HCT116 (cell line): Measurements from ENCODE around the gene SPATA6. TPM values are rescaled to one million over a fixed set of nuclear protein-coding genes. Genes with fewer than 3 reads are reported as not detected.

Experiments used
- ATAC-seq: fragments of 200-7000 bp; cut with Tn5 transposase; 2 replicates; pipeline ENCODE4 v1.9.1; 2020; ENCODE audit warnings: mild to moderate bottlenecking, moderate library complexity
- BruUV-seq: library from RNA; stranded (reverse); fragments of 400-500 nt; replicated peaks from 2 replicates; lab custom pipeline; 2021; lab: Mats Ljungman, UMichigan
- CTCF ChIA-PET: fragments of 300-600 bp; sonication (Branson Sonifier 250); formaldehyde crosslinking; loops from one replicate; lab custom pipeline; 2021; ENCODE audit warnings: antibody characterized with exemption; lab: Charles Lee
- POLR2A ChIA-PET: fragments of 300-600, 350-600 bp; sonication (Branson Sonifier 250); formaldehyde crosslinking; loops from one replicate; lab custom pipeline; 2021; ENCODE audit warnings: antibody characterized with exemption; lab: Charles Lee
- RAD21 ChIA-PET, 2 experiments: fragments of 300-600 bp; sonication (Branson Sonifier 250); formaldehyde crosslinking; loops; one replicate each; lab custom pipeline; 2023; ENCODE audit warnings: low total read pairs in 2 of 2; ENCODE audit not compliant: uncharacterized antibody in 2 of 2, unreplicated experiment in 2 of 2, low non-redundant PET in 1 of 2; lab: Charles Lee
- DNase-seq: peaks from one replicate; pipeline ENCODE4 v3.0.0-alpha.2; 2010; ENCODE audit warnings: low read depth, low spot score
- H2AFZ ChIP-seq: fragments of 200-600 bp; shearing (Covaris generic), sonication (generic); 2 replicates; pipeline ENCODE4 v1.6.1; 2017; ENCODE audit warnings: low read depth, mixed run types, mixed read lengths, antibody characterized with exemption, low read length; ENCODE audit not compliant: poor library complexity, severe bottlenecking
- H3K27ac ChIP-seq: 2 replicates; pipeline ENCODE4 v1.5.1; 2012; ENCODE audit warnings: low read depth, low read length
- H3K27me3 ChIP-seq: fragments of 200-600 bp; sonication (generic); 2 replicates; pipeline ENCODE4 v1.6.1; 2016; ENCODE audit warnings: mixed run types, low read length, mixed read lengths; ENCODE audit not compliant: insufficient read depth
- H3K36me3 ChIP-seq, 2 experiments: fragments of 200-500 bp in 1 of 2; fragments of 200-600 bp in 1 of 2; sonication (Bioruptor generic) in 1 of 2; sonication (generic) in 1 of 2; 2 replicates each; pipeline versions ENCODE4 v1.5.1 to v1.6.1; 2014 to 2016; ENCODE audit warnings: low read length in 2 of 2, inconsistent platforms in 1 of 2, mixed read lengths in 1 of 2, mixed run types in 1 of 2; ENCODE audit not compliant: insufficient read depth in 2 of 2, control insufficient read depth in 1 of 2
- H3K4me1 ChIP-seq, 2 experiments: fragments of 200-600 bp in 1 of 2; sonication (generic) in 1 of 2; 2 replicates each; pipeline versions ENCODE4 v1.5.1 to v1.6.1; 2012 to 2017; ENCODE audit warnings: low read length in 2 of 2, inconsistent platforms in 1 of 2, mild to moderate bottlenecking in 1 of 2, mixed read lengths in 1 of 2, mixed run types in 1 of 2, moderate library complexity in 1 of 2; ENCODE audit not compliant: insufficient read depth in 2 of 2, control insufficient read depth in 1 of 2
- H3K4me2 ChIP-seq: fragments of 200-600 bp; sonication (generic); 2 replicates; pipeline ENCODE4 v1.6.1; 2017; ENCODE audit warnings: mixed run types, low read length, mixed read lengths
- H3K4me3 ChIP-seq, 2 experiments: fragments of 200-600 bp in 1 of 2; sonication (generic) in 1 of 2; replicated peaks in 1 of 2; 2 replicates each; pipeline ENCODE4 v1.5.1; 2011 to 2016; ENCODE audit warnings: low read length in 2 of 2, control low read depth in 1 of 2, low read depth in 1 of 2, mild to moderate bottlenecking in 1 of 2, mixed read lengths in 1 of 2, mixed run types in 1 of 2
- H3K79me2 ChIP-seq: fragments of 200-600 bp; sonication (generic); 2 replicates; pipeline ENCODE4 v1.6.1; 2017; ENCODE audit warnings: mild to moderate bottlenecking, mixed run types, low read length, moderate library complexity, mixed read lengths; ENCODE audit not compliant: insufficient read depth
- H3K9ac ChIP-seq: fragments of 200-600 bp; sonication (generic); 2 replicates; pipeline ENCODE4 v1.6.1; 2016; ENCODE audit warnings: low read length, mixed read lengths
- H3K9me2 ChIP-seq: fragments of 200-600 bp; sonication (generic), shearing (Covaris generic); 2 replicates; pipeline ENCODE4 v1.6.1; 2017; ENCODE audit warnings: mixed run types, mild to moderate bottlenecking, moderate library complexity; ENCODE audit not compliant: insufficient read depth
- H3K9me3 ChIP-seq, 2 experiments: fragments of 200-500 bp in 1 of 2; fragments of 200-600 bp in 1 of 2; sonication (Bioruptor generic) in 1 of 2; sonication (generic) in 1 of 2; 2 replicates each; pipeline ENCODE4 v1.6.1; 2014 to 2017; ENCODE audit warnings: low read length in 2 of 2, mixed read lengths in 2 of 2, inconsistent platforms in 1 of 2, low read depth in 1 of 2, mild to moderate bottlenecking in 1 of 2, mixed run types in 1 of 2, moderate library complexity in 1 of 2; ENCODE audit not compliant: control insufficient read depth in 1 of 2, insufficient read depth in 1 of 2
- H4K20me1 ChIP-seq: fragments of 200-600 bp; sonication (generic), shearing (Covaris generic); 2 replicates; pipeline ENCODE4 v1.6.1; 2017; ENCODE audit warnings: mixed run types, mild to moderate bottlenecking, moderate library complexity; ENCODE audit not compliant: insufficient read depth
- ATF3 ChIP-seq: IDR thresholded peaks from 2 replicates; pipeline ENCODE4 v1.6.1; 2012
- CBX3 ChIP-seq: IDR thresholded peaks from 2 replicates; pipeline ENCODE4 v1.6.1; 2012; ENCODE audit warnings: low read depth
- CEBPB ChIP-seq: IDR thresholded peaks from 2 replicates; pipeline ENCODE4 v1.6.1; 2012; ENCODE audit warnings: low read depth
- CTCF ChIP-seq, 3 experiments: fragments of 200-600 bp in 1 of 3; sonication (generic) in 1 of 3; IDR thresholded peaks in 2 of 3; conservative IDR thresholded peaks in 1 of 3; 2 replicates each; pipeline ENCODE4 v1.5.1; 2012 to 2017; ENCODE audit warnings: low read depth in 2 of 3, low read length in 2 of 3, antibody characterized with exemption in 1 of 3, borderline replicate concordance in 1 of 3, control low read depth in 1 of 3, mild to moderate bottlenecking in 1 of 3, mixed read lengths in 1 of 3, mixed run types in 1 of 3, moderate library complexity in 1 of 3; ENCODE audit not compliant: insufficient read depth in 1 of 3
- ELF1 ChIP-seq: IDR thresholded peaks from 2 replicates; pipeline ENCODE4 v1.6.1; 2012; ENCODE audit warnings: low read depth, borderline replicate concordance
- EZH2 ChIP-seq: fragments of 200-600 bp; sonication (generic); IDR thresholded peaks from 2 replicates; pipeline ENCODE4 v1.6.1; 2017; ENCODE audit warnings: antibody characterized with exemption, mixed run types
- EZH2phosphoT487 ChIP-seq: fragments of 200-600 bp; IDR thresholded peaks from 2 replicates; pipeline ENCODE4 v1.6.1; 2018; ENCODE audit warnings: antibody characterized with exemption, borderline replicate concordance
- FOSL1 ChIP-seq: IDR thresholded peaks from 2 replicates; pipeline ENCODE4 v1.6.1; 2012; ENCODE audit warnings: low read depth
- JUND ChIP-seq: IDR thresholded peaks from 2 replicates; pipeline ENCODE4 v1.6.1; 2012
- MAX ChIP-seq: IDR thresholded peaks from 2 replicates; pipeline ENCODE4 v1.6.1; 2012
- POLR2A ChIP-seq: IDR thresholded peaks from 2 replicates; pipeline ENCODE4 v1.7.0; 2011; ENCODE audit warnings: borderline replicate concordance; ENCODE audit not compliant: insufficient read depth, insufficient read length; ENCODE audit errors: extremely low read depth
- RAD21 ChIP-seq: IDR thresholded peaks from 2 replicates; pipeline ENCODE4 v1.6.1; 2012; ENCODE audit warnings: low read depth, mild to moderate bottlenecking
- REST ChIP-seq: IDR thresholded peaks from 2 replicates; pipeline ENCODE4 v1.6.1; 2012; ENCODE audit warnings: low read depth
- SIN3A ChIP-seq: IDR thresholded peaks from 2 replicates; pipeline ENCODE4 v1.6.1; 2012; ENCODE audit warnings: low read depth
- SRF ChIP-seq: IDR thresholded peaks from 2 replicates; pipeline ENCODE4 v1.6.1; 2012; ENCODE audit warnings: low read depth
- ZBTB33 ChIP-seq: IDR thresholded peaks from 2 replicates; pipeline ENCODE4 v1.6.1; 2011; ENCODE audit warnings: mild to moderate bottlenecking, low read length, moderate library complexity; ENCODE audit not compliant: insufficient replicate concordance; ENCODE audit errors: extremely low read depth
- ZFX ChIP-seq: fragments of 450-650 bp; IDR thresholded peaks from 2 replicates; pipeline ENCODE4 v1.6.1; 2017
- ZNF274 ChIP-seq: fragments of 200-500 bp; sonication (Bioruptor generic); IDR thresholded peaks from 2 replicates; pipeline ENCODE4 v1.6.1; 2014; ENCODE audit warnings: mild to moderate bottlenecking, low read depth, low read length, inconsistent platforms
- intact Hi-C: fragments of 100-400 bp; cut with micrococcal nuclease; formaldehyde crosslinking; loops from 2 replicates; pipeline ENCODE4 v1.10.0; 2022
- total RNA-seq: library from RNA; stranded (reverse); gene quantifications from one replicate; pipeline ENCODE4 v1.2.1, GENCODE V29; 2021; ENCODE audit not compliant: unreplicated experiment

SPATA6 gene
- total RNA-seq, 1 experiment from 2014 or later, result 8.6 TPM

- H3K9me2 ChIP-seq, result no peaks in the 10 kb centered on the region
- no peaks in the 10 kb centered on the region for H3K4me1 ChIP-seq
- intact Hi-C loops, result no loop called here
- ATAC-seq (no peak), DNase-seq (no peak)
- ChIA-PET RAD21 (no interaction called here), CTCF (no interaction called here), POLR2A (no interaction called here)
- H3K36me3 ChIP-seq, result no peaks in the 10 kb centered on the region
- TF ChIP-seq ZBTB33, result no peak
- no peak for TF ChIP-seq SRF
- TF ChIP-seq EZH2, result no peak
- TF ChIP-seq REST, result no peak
- no peak for TF ChIP-seq ATF3
- TF ChIP-seq FOSL1, result no peak
- no peak for TF ChIP-seq EZH2phosphoT487
- no peak for TF ChIP-seq ZFX
- TF ChIP-seq ELF1, result no peak
- TF ChIP-seq CTCF (IDR thresholded peaks at IDR 0.05 in 2 of 3, conservative IDR thresholded peaks at IDR 0.05 in 1 of 3; ENCODE audit: borderline replicate concordance in 1 of 3, insufficient read depth in 1 of 3, low read depth in 2 of 3, low read length in 2 of 3), result no peak
- no peak for TF ChIP-seq CEBPB
- TF ChIP-seq SIN3A, result no peak
- no peak for TF ChIP-seq MAX
- no peak for TF ChIP-seq RAD21
- no peak for TF ChIP-seq ZNF274
- no peak for TF ChIP-seq JUND
- TF ChIP-seq CBX3, result no peak
- no peak for TF ChIP-seq POLR2A
- H3K9ac ChIP-seq, result no peak overlapping the region
- H3K79me2 ChIP-seq, result no peaks in the 10 kb centered on the region
- H2AFZ ChIP-seq, result no peak overlapping the region
- no peaks in the 10 kb centered on the region for H3K9me3 ChIP-seq
- BruUV-seq, result no TSS peak
- no peaks in the 10 kb centered on the region for H3K27me3 ChIP-seq
- no peak overlapping the region for H3K4me2 ChIP-seq
- H4K20me1 ChIP-seq, result no peaks in the 10 kb centered on the region
- H3K4me3 ChIP-seq, result no peak overlapping the region
- no peak overlapping the region for H3K27ac ChIP-seq
These were observed 69.4 kb downstream of the SPATA6 start for GRCh38 chr1:48402599-48402998.
